Retinal pigment epithelial cell (primary cell): Measurements from ENCODE around the gene CTDSP2.

Experiments used
- DNase-seq: peaks from one replicate; pipeline ENCODE4 v3.0.0-alpha.2; 2010; ENCODE audit warnings: low read depth
- H3K4me3 ChIP-seq: 2 replicates; pipeline ENCODE4 v1.5.1; 2011; ENCODE audit warnings: mild to moderate bottlenecking, low read length, control low read depth, moderate library complexity
- TF ChIP-seq, protein P1 (sequence below): conservative IDR thresholded peaks from 2 replicates; pipeline ENCODE4 v1.5.1; 2011; ENCODE audit warnings: low read depth, low read length, control low read depth, inconsistent platforms

The CTDSP2 gene

DNA sequence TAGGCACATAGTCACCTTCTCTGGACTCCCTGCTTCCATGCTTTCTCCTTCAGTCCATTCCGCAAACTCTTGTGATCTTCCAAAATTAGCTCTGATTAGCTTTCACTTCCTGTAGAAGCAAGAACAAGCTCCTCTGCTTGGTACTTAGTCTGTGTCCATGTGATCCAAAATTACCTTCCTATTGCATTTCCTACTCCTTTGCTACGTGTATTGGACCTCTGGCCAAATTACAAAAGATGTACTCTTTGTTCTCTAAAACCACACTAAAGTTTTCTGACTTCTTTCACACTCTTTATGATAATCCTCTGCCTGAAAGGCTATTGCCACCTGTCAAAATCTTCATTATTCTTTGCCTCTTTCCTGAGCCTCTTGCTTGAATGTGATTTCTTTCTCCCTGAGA lies 64.7 kb downstream of the CTDSP2 start:
- no peak for DNase-seq
- TF ChIP-seq, protein P1, sequence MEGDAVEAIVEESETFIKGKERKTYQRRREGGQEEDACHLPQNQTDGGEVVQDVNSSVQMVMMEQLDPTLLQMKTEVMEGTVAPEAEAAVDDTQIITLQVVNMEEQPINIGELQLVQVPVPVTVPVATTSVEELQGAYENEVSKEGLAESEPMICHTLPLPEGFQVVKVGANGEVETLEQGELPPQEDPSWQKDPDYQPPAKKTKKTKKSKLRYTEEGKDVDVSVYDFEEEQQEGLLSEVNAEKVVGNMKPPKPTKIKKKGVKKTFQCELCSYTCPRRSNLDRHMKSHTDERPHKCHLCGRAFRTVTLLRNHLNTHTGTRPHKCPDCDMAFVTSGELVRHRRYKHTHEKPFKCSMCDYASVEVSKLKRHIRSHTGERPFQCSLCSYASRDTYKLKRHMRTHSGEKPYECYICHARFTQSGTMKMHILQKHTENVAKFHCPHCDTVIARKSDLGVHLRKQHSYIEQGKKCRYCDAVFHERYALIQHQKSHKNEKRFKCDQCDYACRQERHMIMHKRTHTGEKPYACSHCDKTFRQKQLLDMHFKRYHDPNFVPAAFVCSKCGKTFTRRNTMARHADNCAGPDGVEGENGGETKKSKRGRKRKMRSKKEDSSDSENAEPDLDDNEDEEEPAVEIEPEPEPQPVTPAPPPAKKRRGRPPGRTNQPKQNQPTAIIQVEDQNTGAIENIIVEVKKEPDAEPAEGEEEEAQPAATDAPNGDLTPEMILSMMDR, result no peak
- H3K4me3 ChIP-seq, result no peak overlapping the region

DNA sequence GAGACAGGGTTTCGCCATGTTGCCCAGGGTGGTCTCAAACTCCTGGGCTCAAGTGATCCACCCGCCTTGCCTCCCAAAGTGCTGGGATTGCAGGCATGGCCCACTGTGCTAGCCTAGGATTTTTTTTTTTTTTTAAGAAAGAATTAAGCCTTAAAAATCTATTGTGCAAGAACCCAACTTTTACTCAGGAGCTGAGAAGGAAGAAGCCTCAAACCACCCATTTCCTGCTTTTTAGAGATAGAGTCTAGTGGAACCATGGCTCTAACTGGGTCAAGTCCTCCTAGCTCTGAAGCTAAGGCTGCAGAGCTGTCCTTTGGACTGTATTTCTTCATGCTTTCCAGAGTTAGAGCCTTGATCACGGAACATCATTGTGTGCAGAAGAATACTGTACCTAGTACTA lies 65.3 kb downstream of the CTDSP2 start:
- no peak overlapping the region for H3K4me3 ChIP-seq
- TF ChIP-seq, protein P1, result no peak
- DNase-seq, result no peak

DNA sequence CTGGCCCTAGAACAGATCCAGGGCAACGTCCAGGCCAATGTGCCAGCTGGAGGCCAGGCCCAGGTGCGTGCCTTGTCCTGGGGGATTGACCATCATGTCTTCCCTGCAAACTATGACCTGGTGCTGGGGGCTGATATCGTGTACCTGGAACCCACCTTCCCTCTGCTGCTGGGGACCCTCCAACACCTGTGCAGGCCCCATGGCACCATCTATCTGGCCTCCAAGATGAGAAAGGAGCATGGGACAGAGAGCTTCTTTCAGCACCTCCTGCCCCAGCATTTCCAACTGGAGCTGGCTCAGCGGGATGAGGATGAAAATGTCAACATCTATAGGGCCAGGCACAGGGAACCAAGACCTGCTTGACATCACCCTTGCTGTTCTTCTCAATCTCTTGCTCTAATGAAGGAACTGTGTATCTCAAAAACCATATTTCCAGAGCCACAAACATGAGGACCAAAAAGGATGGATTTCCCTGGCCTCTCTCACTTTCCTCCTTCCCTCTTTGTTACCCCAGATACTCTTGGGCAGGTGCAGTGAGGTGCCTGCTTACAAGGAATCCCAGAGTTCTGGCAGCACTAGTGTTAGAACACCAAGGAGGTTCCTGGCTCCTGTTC lies 66.1 kb downstream of the CTDSP2 start:
- no peak for DNase-seq
- TF ChIP-seq, protein P1, result no peak
- H3K4me3 ChIP-seq, result no peak overlapping the region

DNA sequence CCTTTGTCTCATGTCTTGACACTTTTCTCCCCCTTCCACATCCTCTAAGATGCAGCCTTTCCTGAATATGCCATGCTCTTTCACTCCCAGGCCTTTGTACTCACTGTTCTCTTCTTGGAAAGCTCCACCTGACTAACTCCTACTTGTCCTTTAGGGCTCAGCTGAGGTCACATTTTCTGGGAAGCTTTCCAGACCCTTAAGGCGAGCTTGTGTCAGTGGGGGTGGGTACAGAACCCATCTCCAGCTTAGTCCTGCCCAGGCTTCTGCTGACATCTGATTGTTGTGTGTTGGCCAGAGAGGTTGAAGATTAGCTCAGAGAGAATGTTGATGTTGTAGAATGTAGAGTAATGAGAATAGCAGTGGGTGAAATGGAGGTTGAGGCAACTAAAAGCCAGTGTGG lies 66.8 kb downstream of the CTDSP2 start:
- DNase-seq, result no peak
- TF ChIP-seq, protein P1, result no peak
- H3K4me3 ChIP-seq, result no peak overlapping the region

DNA sequence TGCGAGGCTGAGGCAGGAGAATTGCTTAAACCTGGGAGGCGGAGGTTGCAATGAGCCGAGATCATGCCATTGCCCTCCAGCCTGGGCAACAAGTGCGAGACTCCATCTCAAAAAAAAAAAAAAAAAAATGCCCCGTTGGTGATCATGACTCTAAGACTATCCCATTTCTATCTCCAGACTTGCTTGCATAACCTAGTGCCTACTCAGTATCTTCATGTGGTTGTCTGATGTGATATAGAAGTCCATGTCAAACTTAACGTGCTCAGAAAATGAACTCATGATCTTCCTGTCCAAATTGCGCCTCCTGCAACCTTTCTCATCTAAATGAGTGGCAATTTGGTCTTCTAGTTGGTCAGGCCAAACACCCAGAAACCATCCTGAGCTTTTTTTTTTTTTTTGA lies 68.6 kb downstream of the CTDSP2 start:
- no peak for DNase-seq
- no peak overlapping the region for H3K4me3 ChIP-seq
- TF ChIP-seq, protein P1, result no peak

DNA sequence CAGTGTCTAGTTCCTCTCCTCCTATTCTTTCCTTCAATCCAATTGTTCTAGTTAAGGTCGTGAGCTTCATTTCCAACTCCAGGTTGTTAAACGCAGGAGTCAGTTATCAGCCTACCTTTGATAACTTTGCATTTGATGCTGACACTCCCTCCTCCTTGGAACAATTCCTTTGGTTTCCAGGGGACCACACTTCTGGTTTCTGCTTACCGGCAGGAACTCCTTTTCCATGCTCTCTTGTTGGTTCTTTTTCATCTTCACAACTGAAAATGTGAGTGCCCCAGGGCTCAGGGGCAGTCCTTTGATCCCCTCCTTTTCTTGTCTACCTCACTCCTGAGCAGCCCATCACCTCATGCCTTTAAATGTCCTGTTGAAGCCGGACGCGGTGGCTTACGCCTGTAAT lies 69.2 kb downstream of the CTDSP2 start:
- no peak overlapping the region for H3K4me3 ChIP-seq
- TF ChIP-seq, protein P1, result no peak
- no peak for DNase-seq

DNA sequence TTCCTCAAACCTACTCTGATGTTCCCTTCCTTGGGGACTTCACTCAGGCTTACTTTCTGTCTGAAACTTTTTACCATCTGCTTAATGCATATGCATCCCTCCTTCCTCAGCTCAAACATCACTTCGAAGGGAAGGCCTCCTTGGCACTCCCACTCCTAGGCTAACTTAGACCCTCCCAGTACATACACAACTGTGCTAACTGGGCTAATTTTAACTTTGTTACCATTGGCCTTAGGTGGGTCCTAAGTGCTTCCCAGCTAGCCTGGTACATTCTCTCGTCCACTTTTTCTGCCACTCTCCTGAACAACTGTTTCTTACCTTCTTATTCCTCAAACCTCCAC lies 70.3 kb downstream of the CTDSP2 start:
- DNase-seq, result no peak
- TF ChIP-seq, protein P1, result no peak
- no peak overlapping the region for H3K4me3 ChIP-seq
